Measurements from ENCODE around the gene ZNF417. TPM values are rescaled to one million over a fixed set of nuclear protein-coding genes. Genes with fewer than 3 reads are reported as not detected.

The ZNF417 gene
- total RNA-seq, 2 experiments from 2014 or later, result 11.8 to 12.1 TPM

GRCh38 chr19:57949296-57949695 lies 32.9 kb upstream of the ZNF417 start:
- ATAC-seq (no peak), DNase-seq (no peak)
- H3K4me1 Mint-ChIP-seq (ENCODE audit: low read depth), result peaks cover 14% of the 10 kb centered on the region
- no peak for TF ChIP-seq CTCF (IDR thresholded peaks at IDR 0.05)
- no peaks in the 10 kb centered on the region for H3K27me3 Mint-ChIP-seq
- intact Hi-C loops (cut with micrococcal nuclease), result no loop called here
- no peak overlapping the region for H3K27ac Mint-ChIP-seq
- POLR2A ChIA-PET, result no interaction called here
- peaks cover 32% of the 10 kb centered on the region for H3K9me3 Mint-ChIP-seq
- CTCF ChIA-PET, result interaction anchor here (0.8 kb wide), 1 partner anchor 29 kb away, joined by 3 read pairs; no protein-coding TSS in a partner anchor
- no peak overlapping the region for H3K4me3 Mint-ChIP-seq
- H3K36me3 Mint-ChIP-seq (ENCODE audit: low read depth), result peaks cover 28% of the 10 kb centered on the region

GRCh38 chr19:57947419-57948134 lies 31.2 kb upstream of the ZNF417 start, which contains the start of gene ZNF256:
TSS of gene ZNF256 (minus strand) at chr19:57947706. CDS start at chr19:57947474, 232 bp downstream.
- Mint-ChIP-seq H3K9me3 (peaks cover 40% of the 10 kb centered on the region), H3K4me3 (peak within 1 kb of the TSS; percentile 94), H3K4me1 (ENCODE audit: low read depth) (peaks cover 14% of the 10 kb centered on the region), H3K36me3 (ENCODE audit: low read depth) (peaks cover 46% of the 10 kb centered on the region), H3K27ac (peak within 1 kb of the TSS; percentile 96), H3K27me3 (no peaks in the 10 kb centered on the region)
- ChIA-PET POLR2A (interaction anchor here (1.9 kb wide), 1 partner anchor 59 kb away, joined by 5 read pairs; the partner anchor contains the start of gene ZNF814), CTCF (no interaction called here)
- peak; percentile 97 for ATAC-seq
- intact Hi-C loops (cut with micrococcal nuclease), result no loop called here
- TF ChIP-seq CTCF (IDR thresholded peaks at IDR 0.05), result peak; percentile 49
- peak; percentile 96 for DNase-seq

- no peak for TF ChIP-seq CTCF (IDR thresholded peaks at IDR 0.05)
- Mint-ChIP-seq H3K27me3 (no peaks in the 10 kb centered on the region), H3K36me3 (ENCODE audit: low read depth) (peaks cover 51% of the 10 kb centered on the region), H3K27ac (peak overlapping the region; percentile 96), H3K9me3 (peaks cover 44% of the 10 kb centered on the region), H3K4me1 (ENCODE audit: low read depth) (peaks cover 14% of the 10 kb centered on the region), H3K4me3 (peak overlapping the region; percentile 94)
- no peak for DNase-seq
- intact Hi-C loops (cut with micrococcal nuclease), result no loop called here
- CTCF ChIA-PET, result no interaction called here
- POLR2A ChIA-PET, result interaction anchor here (1.9 kb wide), 1 partner anchor 58 kb away, joined by 5 read pairs; the partner anchor contains the start of gene ZNF814
- peak; percentile 14 for ATAC-seq
These were observed 30.7 kb upstream of the ZNF417 start for GRCh38 chr19:57947088-57947418.

- H3K27ac Mint-ChIP-seq, result peak overlapping the region; percentile 96
- peaks cover 58% of the 10 kb centered on the region for H3K36me3 Mint-ChIP-seq (ENCODE audit: low read depth)
- no peak for DNase-seq
- H3K27me3 Mint-ChIP-seq, result no peaks in the 10 kb centered on the region
- peaks cover 14% of the 10 kb centered on the region for H3K4me1 Mint-ChIP-seq (ENCODE audit: low read depth)
- no peak for TF ChIP-seq CTCF (IDR thresholded peaks at IDR 0.05)
- CTCF ChIA-PET, result no interaction called here
- H3K9me3 Mint-ChIP-seq, result peaks cover 49% of the 10 kb centered on the region
- no peak for ATAC-seq
- POLR2A ChIA-PET, result interaction anchor here (1.5 to 1.9 kb wide), 3 partner anchors 19 to 57 kb away, joined by 3 to 5 read pairs (median 5); partner anchors contain the start of genes ZNF417 and ZNF814
- intact Hi-C loops (cut with micrococcal nuclease), result no loop called here
- H3K4me3 Mint-ChIP-seq, result peak overlapping the region; percentile 94
These were observed 29.9 kb upstream of the ZNF417 start for GRCh38 chr19:57946316-57946715.

- Mint-ChIP-seq H3K27ac (no peak overlapping the region), H3K4me1 (ENCODE audit: low read depth) (peaks cover 10% of the 10 kb centered on the region), H3K4me3 (no peak overlapping the region), H3K36me3 (ENCODE audit: low read depth) (peaks cover 87% of the 10 kb centered on the region), H3K27me3 (no peaks in the 10 kb centered on the region), H3K9me3 (peaks cover 65% of the 10 kb centered on the region)
- intact Hi-C loops (cut with micrococcal nuclease), result no loop called here
- no peak for ATAC-seq
- no peak for TF ChIP-seq CTCF (IDR thresholded peaks at IDR 0.05)
- no peak for DNase-seq
- ChIA-PET POLR2A (interaction anchor here (1.3 kb wide), 1 partner anchor 11 kb away, joined by 6 read pairs; no protein-coding TSS in a partner anchor), CTCF (no interaction called here)
These were observed 25.2 kb upstream of the ZNF417 start for GRCh38 chr19:57941593-57941992.

Measured in activated CD8-positive, alpha-beta T cell treated with anti-CD3 and anti-CD28 coated beads for 36 hours (primary cell).